DOHH2 (cell line): ENCODE data around the gene TACC2.
A peak's percentile ranks its signal among the peaks of the same experiment; 100 is the strongest.
"Not testable (repeated sequence)": the region's sequence is repeated elsewhere in the genome, so short reads cannot be mapped to it uniquely, and the experiment has no call there.

ENCODE experiments used
- H3F3A ChIP-seq: fragments of 200-600 bp; sonication (generic), shearing (Covaris generic); 2 replicates; pipeline ENCODE4 v1.6.0; 2016; ENCODE audit warnings: antibody characterized with exemption, mild to moderate bottlenecking; ENCODE audit not compliant: control insufficient read depth, insufficient read depth
- H3K27ac ChIP-seq: fragments of 200-600 bp; sonication (generic); 2 replicates; pipeline ENCODE4 v1.5.1; 2014; ENCODE audit warnings: low read depth, mild to moderate bottlenecking, low read length, moderate library complexity
- H3K27me3 ChIP-seq: fragments of 200-600 bp; sonication (generic); 2 replicates; pipeline ENCODE4 v1.6.1; 2014; ENCODE audit warnings: mild to moderate bottlenecking, low read length, mixed read lengths; ENCODE audit not compliant: control insufficient read depth
- H3K36me3 ChIP-seq: fragments of 200-600 bp; sonication (generic); 2 replicates; pipeline ENCODE4 v1.6.1; 2014; ENCODE audit warnings: mild to moderate bottlenecking, low read length, moderate library complexity, mixed read lengths; ENCODE audit not compliant: control insufficient read depth
- H3K4me1 ChIP-seq: fragments of 200-600 bp; sonication (generic); 2 replicates; pipeline ENCODE4 v1.6.1; 2014; ENCODE audit warnings: mild to moderate bottlenecking, low read length, mixed read lengths; ENCODE audit not compliant: control insufficient read depth
- H3K4me2 ChIP-seq: fragments of 200-600 bp; sonication (generic); 2 replicates; pipeline ENCODE4 v1.6.0; 2014; ENCODE audit warnings: mild to moderate bottlenecking, low read length, moderate library complexity
- H3K4me3 ChIP-seq: fragments of 200-600 bp; sonication (generic); 2 replicates; pipeline ENCODE4 v1.5.1; 2014; ENCODE audit warnings: mild to moderate bottlenecking, low read length, mixed read lengths
- H3K79me2 ChIP-seq: fragments of 200-600 bp; sonication (generic); 2 replicates; pipeline ENCODE4 v1.6.1; 2014; ENCODE audit warnings: mild to moderate bottlenecking, low read length, mixed read lengths; ENCODE audit not compliant: control insufficient read depth
- H3K9me2 ChIP-seq: fragments of 200-600 bp; sonication (generic); replicated peaks from 2 replicates; pipeline ENCODE4 v1.6.1; 2014; ENCODE audit warnings: mild to moderate bottlenecking, low read length, mixed read lengths; ENCODE audit not compliant: control insufficient read depth
- H3K9me3 ChIP-seq: fragments of 200-600 bp; sonication (generic); 2 replicates; pipeline ENCODE4 v1.6.1; 2014; ENCODE audit warnings: antibody characterized with exemption, low read length, mixed read lengths; ENCODE audit not compliant: control insufficient read depth, insufficient read depth
- H4K20me1 ChIP-seq: fragments of 200-600 bp; sonication (generic); 2 replicates; pipeline ENCODE4 v1.6.0; 2014; ENCODE audit warnings: low read depth, mild to moderate bottlenecking, antibody characterized with exemption, low read length, moderate library complexity; ENCODE audit not compliant: control insufficient read depth, insufficient read depth
- CTCF ChIP-seq: fragments of 200-600 bp; sonication (generic); IDR thresholded peaks from one replicate; pipeline ENCODE4 v1.5.1; 2014; ENCODE audit warnings: antibody characterized with exemption, mild to moderate bottlenecking, low read depth, low read length; ENCODE audit not compliant: poor library complexity, severe bottlenecking
- EZH2phosphoT487 ChIP-seq: fragments of 200-600 bp; sonication (generic); IDR thresholded peaks from 2 replicates; pipeline ENCODE4 v1.6.1; 2017; ENCODE audit warnings: borderline replicate concordance, mild to moderate bottlenecking, antibody characterized with exemption, low read length, moderate library complexity, mixed read lengths

TACC2 gene

GRCh38 chr10:121961456-121961855 is 27.5 kb upstream of the TACC2 start:
- Histone ChIP-seq H3K4me1 (no peaks in the 10 kb centered on the region), H3K36me3 (peaks cover 61% of the 10 kb centered on the region), H4K20me1 (no peaks in the 10 kb centered on the region), H3K4me2 (no peak overlapping the region), H3K27me3 (no peaks in the 10 kb centered on the region), H3K9me2 (no peaks in the 10 kb centered on the region), H3K9me3 (no peaks in the 10 kb centered on the region), H3K4me3 (no peak overlapping the region), H3K27ac (no peak overlapping the region), H3K79me2 (no peaks in the 10 kb centered on the region), H3F3A (no peaks in the 10 kb centered on the region)
- TF ChIP-seq EZH2phosphoT487 (no peak), CTCF (no peak)

GRCh38 chr10:121965996-121966395 is 23.0 kb upstream of the TACC2 start:
- no peak for TF ChIP-seq EZH2phosphoT487
- no peak for TF ChIP-seq CTCF
- no peaks in the 10 kb centered on the region for H4K20me1 ChIP-seq
- no peaks in the 10 kb centered on the region for H3F3A ChIP-seq
- no peaks in the 10 kb centered on the region for H3K9me3 ChIP-seq
- no peak overlapping the region for H3K4me2 ChIP-seq
- no peaks in the 10 kb centered on the region for H3K4me1 ChIP-seq
- no peaks in the 10 kb centered on the region for H3K9me2 ChIP-seq
- H3K79me2 ChIP-seq, result no peaks in the 10 kb centered on the region
- H3K4me3 ChIP-seq, result no peak overlapping the region
- no peak overlapping the region for H3K27ac ChIP-seq
- peaks cover 70% of the 10 kb centered on the region for H3K36me3 ChIP-seq
- H3K27me3 ChIP-seq, result no peaks in the 10 kb centered on the region

GRCh38 chr10:121969086-121969485 is 19.9 kb upstream of the TACC2 start:
- not testable (repeated sequence) for H3K27ac ChIP-seq, H3F3A ChIP-seq, H3K4me3 ChIP-seq, H4K20me1 ChIP-seq, H3K9me2 ChIP-seq, H3K4me2 ChIP-seq, H3K9me3 ChIP-seq, H3K27me3 ChIP-seq
- Histone ChIP-seq H3K4me1 (peaks cover 13% of the 10 kb centered on the region), H3K36me3 (peaks cover 81% of the 10 kb centered on the region), H3K79me2 (peaks cover 26% of the 10 kb centered on the region)

- no peak for TF ChIP-seq EZH2phosphoT487
- TF ChIP-seq CTCF, result no peak
- peaks cover 13% of the 10 kb centered on the region for H3K4me1 ChIP-seq
- H3K36me3 ChIP-seq, result peaks cover 36% of the 10 kb centered on the region
- peaks cover 20% of the 10 kb centered on the region; the same call in 1 of the 2 replicates for H3K9me3 ChIP-seq
- H3K27ac ChIP-seq, result peak overlapping the region; percentile 83
- H3K27me3 ChIP-seq, result no peaks in the 10 kb centered on the region
- peak overlapping the region; percentile 80 for H3K4me2 ChIP-seq
- peak overlapping the region; percentile 90 for H3K4me3 ChIP-seq
- no peaks in the 10 kb centered on the region for H3F3A ChIP-seq
- no peaks in the 10 kb centered on the region for H3K9me2 ChIP-seq
- peaks cover 5% of the 10 kb centered on the region for H4K20me1 ChIP-seq
- peaks cover 36% of the 10 kb centered on the region for H3K79me2 ChIP-seq
Measured at GRCh38 chr10:121974019-121974534, 14.9 kb upstream of the TACC2 start.
